ELR (cell line): ENCODE results near the gene ENOX1.

Experiments used
- DNase-seq: peaks from one replicate; pipeline ENCODE4 v3.0.0-alpha.2; 2015; ENCODE audit warnings: low read depth

The ENOX1 gene

GRCh38 chr13:43608400-43609137 lies 178.2 kb downstream of the ENOX1 start:
- DNase-seq, result no peak

- DNase-seq, result no peak
Measured at GRCh38 chr13:43597599-43597945, 189.2 kb downstream of the ENOX1 start.

- DNase-seq, result no peak
Measured at GRCh38 chr13:43596924-43597598, 189.7 kb downstream of the ENOX1 start.

- no peak for DNase-seq
Measured at GRCh38 chr13:43596006-43596405, 190.8 kb downstream of the ENOX1 start.

GRCh38 chr13:43587376-43587775 lies 199.4 kb downstream of the ENOX1 start:
- DNase-seq, result no peak

- DNase-seq, result no peak
Measured at GRCh38 chr13:43584751-43585150, 202.0 kb downstream of the ENOX1 start.

GRCh38 chr13:43583321-43583720 lies 203.5 kb downstream of the ENOX1 start:
- DNase-seq, result no peak

- DNase-seq, result no peak
Measured at GRCh38 chr13:43580280-43580679, 206.5 kb downstream of the ENOX1 start.

- no peak for DNase-seq
Measured at GRCh38 chr13:43579321-43579720, 207.5 kb downstream of the ENOX1 start.

- no peak for DNase-seq
Measured at GRCh38 chr13:43574605-43575004, 212.2 kb downstream of the ENOX1 start.

GRCh38 chr13:43573802-43574514 lies 212.8 kb downstream of the ENOX1 start:
- DNase-seq, result peak; percentile 2

GRCh38 chr13:43573361-43573740 lies 213.4 kb downstream of the ENOX1 start:
- peak; percentile 27 for DNase-seq

GRCh38 chr13:43572656-43573360 lies 214.0 kb downstream of the ENOX1 start:
- DNase-seq, result peak; percentile 61

- no peak for DNase-seq
Measured at GRCh38 chr13:43569658-43570057, 217.1 kb downstream of the ENOX1 start.

GRCh38 chr13:43567608-43568007 lies 219.2 kb downstream of the ENOX1 start:
- peak; percentile 55 for DNase-seq

- DNase-seq, result no peak
Measured at GRCh38 chr13:43564952-43565351, 221.8 kb downstream of the ENOX1 start.

- DNase-seq, result no peak
Measured at GRCh38 chr13:43561081-43561480, 225.7 kb downstream of the ENOX1 start.

- DNase-seq, result no peak
Measured at GRCh38 chr13:43558939-43559338, 227.8 kb downstream of the ENOX1 start.

GRCh38 chr13:43558326-43558725 lies 228.4 kb downstream of the ENOX1 start:
- DNase-seq, result no peak

GRCh38 chr13:43555667-43556066 lies 231.1 kb downstream of the ENOX1 start:
- DNase-seq, result no peak

GRCh38 chr13:43551897-43552456 lies 234.8 kb downstream of the ENOX1 start:
- DNase-seq, result no peak

GRCh38 chr13:43546816-43547215 lies 240.0 kb downstream of the ENOX1 start:
- no peak for DNase-seq
